B cell (primary cell): ENCODE data around the gene CAPN12. TPM values are rescaled to one million over a fixed set of nuclear protein-coding genes. Genes with fewer than 3 reads are reported as not detected.
A peak's percentile ranks its signal among the peaks of the same experiment; 100 is the strongest.

Experiments used
- ATAC-seq: fragments of 200-7000 bp; cut with Tn5 transposase; one replicate; pipeline ENCODE4 v1.10.0; 2021; ENCODE audit warnings: low read depth, mild to moderate bottlenecking, moderate number of reproducible peaks, moderate library complexity
- CTCF ChIA-PET: fragments of 350-600 bp; sonication (Branson Sonifier 250); formaldehyde crosslinking; loops from one replicate; lab custom pipeline; 2021; ENCODE audit warnings: antibody characterized with exemption, inconsistent platforms; lab: Charles Lee
- POLR2A ChIA-PET: fragments of 350-600 bp; sonication (Branson Sonifier 250); formaldehyde crosslinking; loops from one replicate; lab custom pipeline; 2021; ENCODE audit warnings: antibody characterized with exemption; lab: Charles Lee
- DNase-seq: peaks from one replicate; pipeline ENCODE4 v3.0.0; 2013
- H2AFZ ChIP-seq: 2 replicates; pipeline ENCODE4 v1.6.1; 2012; ENCODE audit warnings: mild to moderate bottlenecking, low read depth, low read length; ENCODE audit not compliant: insufficient read depth, poor library complexity, severe bottlenecking
- H3K27ac ChIP-seq, 2 donors: 1 replicate in 1 of 2; 2 replicates in 1 of 2; pipeline ENCODE4 v1.5.1; 2012 to 2013; ENCODE audit warnings: low read length in 2 of 2, mild to moderate bottlenecking in 2 of 2, moderate library complexity in 1 of 2
- H3K27me3 ChIP-seq, 4 experiments: fragments of 200-600 bp in 1 of 4; sonication (generic) in 1 of 4; replicated peaks in 1 of 4; 1 replicate in 2 of 4; 2 replicates in 2 of 4; pipeline versions ENCODE4 v1.6.1 to v1.7.0; 2013 to 2016; ENCODE audit warnings: low read length in 3 of 4, mild to moderate bottlenecking in 2 of 4, mixed read lengths in 1 of 4, moderate library complexity in 1 of 4; ENCODE audit not compliant: insufficient read depth in 4 of 4, control insufficient read depth in 3 of 4; ENCODE audit errors: control extremely low read depth in 1 of 4
- H3K36me3 ChIP-seq, 2 experiments: replicated peaks in 1 of 2; 1 replicate in 1 of 2; 2 replicates in 1 of 2; pipeline versions ENCODE4 v1.6.1 to v1.7.1; 2013; ENCODE audit warnings: low read length in 1 of 2; ENCODE audit not compliant: insufficient read depth in 2 of 2, control insufficient read depth in 1 of 2; ENCODE audit errors: control extremely low read depth in 1 of 2, extremely low read depth in 1 of 2
- H3K4me1 ChIP-seq, 2 donors: fragments of 200-600 bp in 1 of 2; sonication (generic) in 1 of 2; 1 replicate in 1 of 2; 2 replicates in 1 of 2; pipeline versions ENCODE4 v1.5.1 to v1.6.1; 2013 to 2017; ENCODE audit warnings: low read length in 2 of 2; ENCODE audit not compliant: control insufficient read depth in 2 of 2, insufficient read depth in 2 of 2
- H3K4me2 ChIP-seq: replicated peaks from 2 replicates; pipeline ENCODE3; 2012; ENCODE audit warnings: mild to moderate bottlenecking, low read depth, low read length; ENCODE audit not compliant: poor library complexity, severe bottlenecking
- H3K4me3 ChIP-seq, 5 experiments: fragments of 200-600 bp in 1 of 5; sonication (generic) in 1 of 5; 1 replicate in 3 of 5; 2 replicates in 2 of 5; pipeline versions ENCODE4 v1.5.1 to v1.7.0; 2011 to 2016; ENCODE audit warnings: low read length in 4 of 5, mild to moderate bottlenecking in 4 of 5, low read depth in 2 of 5, control low read depth in 1 of 5, moderate library complexity in 1 of 5; ENCODE audit not compliant: insufficient read depth in 1 of 5; ENCODE audit errors: control extremely low read depth in 1 of 5, extremely low read depth in 1 of 5
- H3K79me2 ChIP-seq: fragments of 200-600 bp; sonication (generic); one replicate; pipeline ENCODE4 v1.6.0; 2016; ENCODE audit warnings: low read length; ENCODE audit not compliant: control insufficient read depth, insufficient read depth
- H3K9ac ChIP-seq: fragments of 200-600 bp; sonication (generic); 2 replicates; pipeline ENCODE4 v1.6.1; 2017; ENCODE audit warnings: mild to moderate bottlenecking, low read length, moderate library complexity
- H3K9me3 ChIP-seq, 3 donors: one replicate each; pipeline versions ENCODE4 v1.6.1 to v1.7.1; 2013; ENCODE audit warnings: low read length in 2 of 3; ENCODE audit not compliant: control insufficient read depth in 2 of 3, insufficient read depth in 1 of 3; ENCODE audit errors: control extremely low read depth in 1 of 3
- H4K20me1 ChIP-seq: 2 replicates; pipeline ENCODE4 v1.6.0; 2012; ENCODE audit warnings: mild to moderate bottlenecking, low read length; ENCODE audit not compliant: insufficient read depth, control insufficient read depth, poor library complexity, severe bottlenecking
- H3K27ac Mint-ChIP-seq: one replicate; pipeline ENCODE4 v1.8.0; 2021; ENCODE audit warnings: mixed read lengths
- H3K27me3 Mint-ChIP-seq: one replicate; pipeline ENCODE4 v1.8.0; 2021; ENCODE audit warnings: mixed read lengths
- H3K4me1 Mint-ChIP-seq: one replicate; pipeline ENCODE4 v1.8.0; 2021; ENCODE audit warnings: mixed read lengths
- H3K4me3 Mint-ChIP-seq: one replicate; pipeline ENCODE4 v1.8.0; 2021; ENCODE audit warnings: mixed read lengths
- H3K9me3 Mint-ChIP-seq: one replicate; pipeline ENCODE4 v1.8.0; 2022; ENCODE audit warnings: mixed read lengths; ENCODE audit not compliant: insufficient read depth
- EZH2 ChIP-seq: IDR thresholded peaks from 2 replicates; pipeline ENCODE4 v1.6.1; 2012; ENCODE audit warnings: borderline replicate concordance, low read depth, mild to moderate bottlenecking, moderate library complexity, low read length; ENCODE audit not compliant: insufficient read depth, poor library complexity, severe bottlenecking
- WGBS: methylation state at CpG from one replicate; pipeline ENCODE4 v1.1.5; 2013; ENCODE audit warnings: missing lambda C conversion rate; ENCODE audit not compliant: insufficient coverage; 5-methylcytosine and 5-hydroxymethylcytosine counted together
- intact Hi-C: fragments of 100-400 bp; cut with micrococcal nuclease; formaldehyde crosslinking; loops from one replicate; pipeline ENCODE4 v1.10.0; 2022
- polyA plus RNA-seq: library from polyadenylated mRNA; depleted of rRNA; stranded (reverse); fragments of >200 nt; gene quantifications from 2 replicates; pipeline ENCODE4 v1.2.3, GENCODE V29; 2012
- total RNA-seq, 2 donors: library from RNA; stranded (reverse); fragments of 120-200 nt in 1 of 2; gene quantifications; 1 replicate in 1 of 2; 2 replicates in 1 of 2; pipeline versions ENCODE4 v1.2.3 to v1.2.4, GENCODE V29; 2013 to 2022
- TF ChIP-seq, protein P1 (sequence below): fragments of 200-600 bp; IDR thresholded peaks from one replicate; pipeline ENCODE4 v1.8.0; 2022; ENCODE audit warnings: antibody characterized with exemption, mild to moderate bottlenecking

Gene CAPN12
- total and polyA plus RNA-seq, 2 donors (not counting 1 experiment from before 2014, with no cell fraction given), result 28.6 to 104 TPM

- no peaks in the 10 kb centered on the region for H3K27me3 Mint-ChIP-seq
- Histone ChIP-seq H3K9ac (no peak overlapping the region), H3K4me3 (no peak overlapping the region), H3K27me3 (no peaks in the 10 kb centered on the region), H3K27ac (no peak overlapping the region), H2AFZ (no peak overlapping the region), H3K9me3 (peaks cover 0 to 8% (median 0%) of the 10 kb centered on the region in 3 donors), H3K4me1 (peaks cover 4 to 14% of the 10 kb centered on the region in 2 donors), H3K4me2 (no peak overlapping the region), H3K36me3 (no peaks in the 10 kb centered on the region), H3K79me2 (no peaks in the 10 kb centered on the region), H4K20me1 (no peaks in the 10 kb centered on the region)
- ChIA-PET CTCF (no interaction called here), POLR2A (interaction anchor here (0.6 to 0.9 kb wide), 3 partner anchors 27 to 352 kb away, joined by 3 to 7 read pairs (median 3); no protein-coding TSS in a partner anchor)
- no peak for ATAC-seq
- H3K4me1 Mint-ChIP-seq, result peaks cover 14% of the 10 kb centered on the region
- intact Hi-C loops, result no loop called here
- H3K9me3 Mint-ChIP-seq, result no peaks in the 10 kb centered on the region
- WGBS, result 100% methylated on average over 8 of the region's 9 CpGs
- no peak overlapping the region for H3K4me3 Mint-ChIP-seq
- no peak for TF ChIP-seq EZH2
- TF ChIP-seq, protein P1, sequence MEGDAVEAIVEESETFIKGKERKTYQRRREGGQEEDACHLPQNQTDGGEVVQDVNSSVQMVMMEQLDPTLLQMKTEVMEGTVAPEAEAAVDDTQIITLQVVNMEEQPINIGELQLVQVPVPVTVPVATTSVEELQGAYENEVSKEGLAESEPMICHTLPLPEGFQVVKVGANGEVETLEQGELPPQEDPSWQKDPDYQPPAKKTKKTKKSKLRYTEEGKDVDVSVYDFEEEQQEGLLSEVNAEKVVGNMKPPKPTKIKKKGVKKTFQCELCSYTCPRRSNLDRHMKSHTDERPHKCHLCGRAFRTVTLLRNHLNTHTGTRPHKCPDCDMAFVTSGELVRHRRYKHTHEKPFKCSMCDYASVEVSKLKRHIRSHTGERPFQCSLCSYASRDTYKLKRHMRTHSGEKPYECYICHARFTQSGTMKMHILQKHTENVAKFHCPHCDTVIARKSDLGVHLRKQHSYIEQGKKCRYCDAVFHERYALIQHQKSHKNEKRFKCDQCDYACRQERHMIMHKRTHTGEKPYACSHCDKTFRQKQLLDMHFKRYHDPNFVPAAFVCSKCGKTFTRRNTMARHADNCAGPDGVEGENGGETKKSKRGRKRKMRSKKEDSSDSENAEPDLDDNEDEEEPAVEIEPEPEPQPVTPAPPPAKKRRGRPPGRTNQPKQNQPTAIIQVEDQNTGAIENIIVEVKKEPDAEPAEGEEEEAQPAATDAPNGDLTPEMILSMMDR, result no peak
- no peak overlapping the region for H3K27ac Mint-ChIP-seq
- DNase-seq, result no peak
Observed at GRCh38 chr19:38742296-38742695, 2.0 kb downstream of the CAPN12 start.

DNA sequence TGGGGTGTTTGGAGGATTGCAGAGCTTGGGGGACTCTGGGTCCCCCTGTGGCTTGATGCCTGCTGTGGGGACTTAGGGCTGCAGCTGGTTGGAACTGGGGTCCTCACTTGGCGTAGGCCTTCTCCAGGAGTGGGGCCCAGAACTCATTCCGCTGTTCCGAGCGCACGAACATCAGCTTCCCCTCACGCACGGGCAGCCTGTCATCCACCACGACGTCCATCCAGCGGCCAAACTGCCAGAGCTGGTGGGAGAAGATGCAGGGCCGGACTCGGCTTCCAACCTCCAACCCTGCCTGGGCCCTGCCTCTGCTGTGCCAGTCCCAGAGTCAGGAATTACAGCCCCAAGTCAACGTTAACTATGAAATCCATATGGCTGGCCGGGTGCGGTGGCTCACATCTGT, 2.6 kb downstream of the CAPN12 start:
- H3K79me2 ChIP-seq, result no peaks in the 10 kb centered on the region
- H4K20me1 ChIP-seq, result no peaks in the 10 kb centered on the region
- 97% methylated on average over 15 of the region's 15 CpGs for WGBS
- Mint-ChIP-seq H3K27me3 (no peaks in the 10 kb centered on the region), H3K4me1 (peaks cover 14% of the 10 kb centered on the region), H3K27ac (no peak overlapping the region), H3K9me3 (no peaks in the 10 kb centered on the region), H3K4me3 (no peak overlapping the region)
- H3K4me2 ChIP-seq, result no peak overlapping the region
- POLR2A ChIA-PET, result interaction anchor here (0.9 kb wide), 1 partner anchor 28 kb away, joined by 3 read pairs; no protein-coding TSS in a partner anchor
- no peak for ATAC-seq
- no peak overlapping the region for H3K9ac ChIP-seq
- no peaks in the 10 kb centered on the region for H3K27me3 ChIP-seq
- H3K4me3 ChIP-seq, result no peak overlapping the region
- peaks cover 0 to 8% (median 0%) of the 10 kb centered on the region in 3 donors for H3K9me3 ChIP-seq
- intact Hi-C loops, result no loop called here
- no peak overlapping the region for H2AFZ ChIP-seq
- H3K27ac ChIP-seq, result no peak overlapping the region
- CTCF ChIA-PET, result no interaction called here
- TF ChIP-seq, protein P1, result no peak
- TF ChIP-seq EZH2, result no peak
- H3K4me1 ChIP-seq, result peaks cover 7 to 17% of the 10 kb centered on the region in 2 donors
- no peaks in the 10 kb centered on the region for H3K36me3 ChIP-seq
- DNase-seq, result peak; percentile 4
